ENCODE results near the gene ABHD16A.

ABHD16A gene

GRCh38 chr6:31687860-31688693 lies 15.0 kb downstream of the ABHD16A start:
- DNase-seq = no peak

GRCh38 chr6:31687321-31687720 lies 15.8 kb downstream of the ABHD16A start:
- DNase-seq = no peak

GRCh38 chr6:31686483-31686882 lies 16.6 kb downstream of the ABHD16A start:
- no peak for DNase-seq

- no peak for DNase-seq
Observed at GRCh38 chr6:31683591-31683990, 19.5 kb downstream of the ABHD16A start.

DNA sequence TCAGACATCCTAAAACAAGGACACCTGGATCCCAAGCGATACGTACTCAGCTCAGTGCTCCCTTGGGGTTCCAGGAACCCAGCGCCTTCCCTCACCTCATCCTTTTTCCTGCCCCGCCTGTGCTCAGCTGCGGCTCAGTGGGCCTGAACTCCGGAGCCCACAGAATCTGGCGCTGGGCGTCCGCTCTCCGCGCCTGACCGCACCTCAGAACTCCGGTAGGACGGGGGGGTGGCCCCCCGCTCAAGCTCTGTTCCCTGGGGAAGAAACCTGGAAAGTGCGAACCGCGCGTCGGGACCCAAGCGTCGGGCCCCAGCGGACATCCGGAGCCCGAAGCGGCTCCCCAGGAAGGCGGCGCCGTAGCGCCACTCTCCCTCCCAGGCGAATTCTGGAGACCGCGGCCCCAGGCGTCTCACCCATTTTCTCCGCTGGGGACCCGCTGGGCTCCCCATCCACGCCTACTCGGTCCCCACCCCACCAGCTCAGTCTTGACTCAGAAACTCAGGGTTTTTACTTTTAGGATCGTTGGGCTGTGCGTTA lies 21.9 kb downstream of the ABHD16A start:
- DNase-seq = peak; percentile 48

- DNase-seq = peak; percentile 74
Observed at GRCh38 chr6:31680226-31681134, 22.6 kb downstream of the ABHD16A start, which contains the start of gene LY6G5C. Gene LY6G5C (minus strand): TSS chr6:31681067. CDS start chr6:31680373, 694 bp downstream.

DNA sequence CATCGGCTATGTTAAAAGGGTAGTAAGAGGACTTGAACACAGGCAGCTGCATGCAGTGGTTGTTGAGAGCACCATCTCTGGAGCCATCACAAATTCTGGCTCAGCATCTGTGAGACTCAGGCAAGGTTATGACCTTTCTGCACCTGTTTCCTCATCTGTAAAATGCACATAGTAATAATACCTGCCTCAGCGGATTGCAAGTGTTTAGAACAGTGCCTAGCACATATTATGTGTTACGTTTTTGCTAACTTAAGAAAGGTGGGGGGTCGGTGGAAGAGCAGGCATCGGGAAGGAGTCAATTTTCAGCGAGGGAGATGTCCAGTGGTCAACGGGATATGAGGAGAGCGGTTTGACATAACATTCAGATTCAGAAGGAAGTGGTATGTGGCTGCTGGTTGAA lies 25.2 kb downstream of the ABHD16A start:
- DNase-seq = no peak

DNA sequence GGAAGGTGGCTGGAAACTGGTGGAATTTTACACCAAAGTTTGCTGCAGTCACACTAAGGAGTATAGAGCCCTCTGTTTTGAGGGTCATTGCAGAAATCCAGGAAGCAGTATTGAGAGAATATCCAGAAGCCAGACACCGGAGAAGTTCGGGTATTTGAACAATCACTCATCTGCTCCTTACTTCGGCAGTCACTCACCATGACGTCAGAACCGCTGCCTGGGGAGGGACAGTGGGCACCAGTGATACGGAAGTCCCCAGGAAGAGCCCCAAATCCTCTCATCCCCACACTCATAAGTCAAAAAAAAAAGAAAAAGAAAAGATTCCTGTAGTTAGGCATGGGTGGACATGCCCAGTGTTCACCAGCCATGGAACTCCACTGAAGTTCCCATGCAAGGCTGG lies 26.2 kb downstream of the ABHD16A start:
- no peak for DNase-seq

DNA sequence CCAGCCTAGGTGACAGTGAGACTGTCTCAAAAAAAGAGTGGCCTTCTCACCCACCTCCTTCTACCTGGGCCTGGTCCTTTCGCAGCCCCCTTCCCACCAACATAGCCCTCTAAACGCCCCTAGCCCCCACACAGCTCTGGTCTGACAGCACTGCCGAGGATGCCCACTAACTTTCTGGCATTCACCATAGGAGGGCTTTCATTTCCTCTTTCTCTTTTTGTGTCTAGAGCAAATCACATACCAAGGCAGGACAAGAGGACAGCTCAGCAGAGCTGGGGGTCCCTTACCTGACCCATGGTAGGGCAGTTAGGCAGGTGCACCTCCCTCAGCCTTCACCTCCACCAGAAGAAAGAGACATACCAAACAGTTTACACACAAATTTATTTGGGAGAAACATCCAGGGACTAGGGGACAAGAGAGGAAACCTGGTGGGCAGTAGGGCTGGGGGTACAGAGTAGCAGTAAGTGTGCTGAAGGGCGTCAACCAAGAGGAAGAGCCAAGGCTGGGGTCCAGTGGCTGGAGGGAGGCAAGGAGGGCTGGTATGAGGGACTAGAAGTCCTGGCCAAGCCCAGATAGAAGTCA lies 26.7 kb downstream of the ABHD16A start:
- DNase-seq = no peak

- no peak for DNase-seq
Observed at GRCh38 chr6:31669676-31670075, 33.4 kb downstream of the ABHD16A start, which contains the start of gene LY6G5B. Gene LY6G5B (plus strand): TSS chr6:31669976. CDS start chr6:31670951, 975 bp downstream.

- DNase-seq = no peak
Observed at GRCh38 chr6:31666337-31666965, 36.7 kb downstream of the ABHD16A start.

GRCh38 chr6:31665501-31666336 lies 37.4 kb downstream of the ABHD16A start, which contains the start of gene CSNK2B:
Gene CSNK2B (plus strand): TSS chr6:31666080. CDS start chr6:31666832, 752 bp downstream.
- peak; percentile 99 for DNase-seq

GRCh38 chr6:31664790-31665500 lies 38.2 kb downstream of the ABHD16A start, which contains the start of gene GPANK1:
Gene GPANK1 (minus strand): TSS chr6:31664997. CDS start chr6:31664478, 519 bp downstream.
- DNase-seq = peak; percentile 92

DNA sequence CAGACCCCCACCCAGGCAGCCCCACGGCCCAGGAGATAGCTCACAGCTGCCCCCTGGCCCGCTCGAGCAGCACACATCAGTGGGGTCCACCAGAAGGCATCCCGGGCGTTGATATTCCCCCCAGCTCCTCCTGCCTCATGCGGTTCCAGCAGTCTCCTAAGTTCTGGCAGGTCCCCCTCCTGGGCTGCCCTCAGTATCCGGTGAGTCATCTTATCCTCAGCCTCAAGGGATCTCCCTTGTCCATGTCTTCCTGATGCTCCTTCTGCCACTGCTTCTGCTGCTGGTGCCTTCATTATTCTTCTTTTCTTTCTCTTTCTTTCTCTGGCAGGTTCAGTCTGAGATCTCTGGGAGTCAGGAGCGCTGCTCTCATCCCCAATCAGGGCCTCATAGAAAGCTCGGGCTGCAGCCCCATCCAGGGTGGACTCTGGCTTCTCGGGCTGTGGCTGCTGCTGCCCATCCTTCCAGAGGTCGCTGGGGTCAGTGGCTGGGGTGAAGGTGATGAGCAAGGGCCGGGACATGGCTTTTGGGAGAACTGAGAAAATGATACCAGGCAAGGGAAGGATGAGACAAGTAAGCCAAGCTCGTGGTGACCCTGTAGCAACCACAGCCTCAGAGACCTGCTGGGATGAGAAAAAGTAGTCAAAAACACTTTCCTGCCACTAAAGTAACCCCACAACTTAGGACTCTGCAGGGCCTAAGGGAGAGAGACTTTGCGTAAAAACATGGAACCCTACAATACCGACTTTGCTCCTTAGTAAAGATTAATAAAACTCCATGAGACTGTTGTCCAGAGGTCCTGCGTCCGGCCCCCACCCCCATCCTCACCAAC lies 38.9 kb downstream of the ABHD16A start:
- DNase-seq = no peak

DNA sequence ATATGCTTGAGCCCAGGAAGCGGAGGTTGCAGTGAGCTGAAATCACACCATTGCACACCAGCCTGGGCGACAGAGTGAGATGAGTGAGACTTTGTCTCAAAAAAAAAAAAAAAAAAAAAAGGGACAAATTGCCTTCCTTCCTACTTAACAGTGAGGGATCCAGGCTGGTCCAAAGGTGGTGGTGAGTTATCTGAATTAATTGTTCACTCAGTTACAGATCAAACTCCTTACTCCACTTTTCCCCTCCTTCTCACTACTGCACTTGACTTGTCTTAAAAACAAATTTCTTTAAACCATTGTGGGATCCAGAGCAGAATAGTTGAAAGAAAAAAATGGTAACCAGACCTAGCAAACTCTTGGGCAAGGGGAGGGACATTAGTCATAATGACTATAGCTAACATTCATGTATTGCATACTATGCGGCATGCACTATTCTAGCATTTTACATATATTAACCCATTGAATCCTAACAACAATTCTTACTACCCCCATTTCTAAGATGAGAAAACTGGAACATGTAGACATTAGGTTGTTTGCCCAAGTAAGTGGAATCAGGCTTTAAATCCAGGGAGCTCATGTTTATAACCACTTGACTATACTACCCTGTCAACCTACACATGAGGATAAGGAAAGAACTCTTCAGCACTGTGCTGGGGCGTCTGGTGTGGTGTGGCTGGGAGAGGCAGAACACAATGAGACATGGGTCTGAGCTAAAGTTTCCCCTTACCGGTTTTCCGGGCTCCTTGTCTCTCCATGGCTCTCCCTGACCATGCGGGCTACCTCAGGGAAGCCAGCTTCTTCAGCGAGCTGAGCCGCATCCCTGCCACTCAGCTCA lies 39.8 kb downstream of the ABHD16A start:
- DNase-seq = no peak

- DNase-seq = no peak
Observed at GRCh38 chr6:31662124-31662723, 40.9 kb downstream of the ABHD16A start.

DNA sequence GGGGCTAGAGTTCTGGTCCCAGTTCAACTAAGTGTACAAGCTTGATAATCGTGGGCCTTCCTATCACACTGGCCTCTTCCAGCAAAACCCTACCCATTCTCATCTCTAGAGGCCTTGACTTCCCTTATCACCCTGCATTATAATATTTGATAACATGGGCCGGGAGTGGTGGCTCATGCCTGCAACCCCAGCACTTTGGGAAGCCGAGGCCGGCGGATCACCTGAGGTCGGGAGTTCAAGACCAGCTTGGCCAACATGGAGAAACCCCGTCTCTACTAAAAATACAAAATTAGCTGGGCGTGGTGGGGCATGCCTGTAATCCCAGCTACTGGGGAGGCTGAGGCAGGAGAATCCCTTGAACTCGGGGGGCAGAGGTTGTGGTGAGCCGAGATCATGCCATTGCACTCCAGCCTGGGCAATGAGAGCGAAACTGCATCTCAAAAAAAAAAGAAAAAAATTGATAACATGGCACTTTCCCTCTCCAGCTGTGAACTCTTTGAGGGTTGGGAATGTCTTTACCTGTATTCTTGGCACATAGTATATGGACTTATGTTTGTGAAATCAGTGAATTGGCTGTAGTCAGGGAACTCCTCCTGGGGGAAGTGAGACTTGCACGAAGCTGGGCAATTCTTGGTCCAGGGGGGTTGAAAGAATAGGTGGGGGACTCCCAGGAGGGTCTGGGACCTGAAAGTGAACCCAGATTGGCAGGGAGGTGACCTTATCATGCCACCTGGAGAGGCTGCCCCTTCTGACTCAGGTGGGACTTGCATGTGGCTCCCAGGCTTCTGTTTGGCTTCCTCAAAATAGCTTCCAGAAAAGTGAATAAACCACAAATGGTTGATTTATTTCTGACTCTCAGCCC lies 41.6 kb downstream of the ABHD16A start:
- no peak for DNase-seq
